Measurements from ENCODE around the gene MED15.

Gene MED15

GRCh38 chr22:20569059-20570058 is 61.9 kb downstream of the MED15 start:
- TF ChIP-seq CTCF (IDR thresholded peaks at IDR 0.05) = no peak

GRCh38 chr22:20571078-20571503 is 63.7 kb downstream of the MED15 start:
- TF ChIP-seq CTCF (IDR thresholded peaks at IDR 0.05) = no peak

GRCh38 chr22:20571531-20572007 is 64.2 kb downstream of the MED15 start:
- peak; percentile 82 for TF ChIP-seq CTCF (IDR thresholded peaks at IDR 0.05)

- no peak for TF ChIP-seq CTCF (IDR thresholded peaks at IDR 0.05)
Observed at GRCh38 chr22:20572132-20572802, 64.9 kb downstream of the MED15 start.

- TF ChIP-seq CTCF (IDR thresholded peaks at IDR 0.05) = no peak
Observed at GRCh38 chr22:20573176-20573832, 65.9 kb downstream of the MED15 start.

- no peak for TF ChIP-seq CTCF (IDR thresholded peaks at IDR 0.05)
Observed at GRCh38 chr22:20573833-20574615, 66.6 kb downstream of the MED15 start.
